Keratinocyte (primary cell): ENCODE results near the gene TIMM17B. TPM values are rescaled to one million over a fixed set of nuclear protein-coding genes. Genes with fewer than 3 reads are reported as not detected.

Experiments used
- DNase-seq: peaks from one replicate; pipeline ENCODE4 v3.0.0-alpha.2; 2011; ENCODE audit warnings: low read depth, missing footprints, low spot score
- FAIRE-seq: peaks from 2 replicates; lab custom pipeline; 2011; peaks lifted over from hg19 to GRCh38; lab: Jason Lieb, UNC
- H2AFZ ChIP-seq: 2 replicates; pipeline ENCODE4 v1.6.0; 2012; ENCODE audit warnings: low read length, control low read depth, inconsistent platforms; ENCODE audit not compliant: control insufficient read depth
- H3K27ac ChIP-seq: 2 replicates; pipeline ENCODE4 v1.5.1; 2011; ENCODE audit warnings: low read length; ENCODE audit not compliant: control insufficient read depth, insufficient read depth
- H3K27me3 ChIP-seq: 3 replicates; pipeline ENCODE4 v1.6.0; 2011; ENCODE audit warnings: low read length; ENCODE audit not compliant: control insufficient read depth, insufficient read depth; ENCODE audit errors: extremely low read depth
- H3K36me3 ChIP-seq, 2 experiments: 2 replicates in 1 of 2; 3 replicates in 1 of 2; pipeline ENCODE4 v1.5.1; 2011; ENCODE audit warnings: low read length in 2 of 2, mild to moderate bottlenecking in 1 of 2; ENCODE audit not compliant: control insufficient read depth in 2 of 2, insufficient read depth in 2 of 2; ENCODE audit errors: extremely low read depth in 1 of 2
- H3K4me1 ChIP-seq: 3 replicates; pipeline ENCODE4 v1.5.1; 2011; ENCODE audit warnings: low read length; ENCODE audit not compliant: control insufficient read depth, insufficient read depth; ENCODE audit errors: extremely low read depth
- H3K4me2 ChIP-seq: 3 replicates; pipeline ENCODE4 v1.6.0; 2011; ENCODE audit warnings: low read depth, low read length; ENCODE audit not compliant: control insufficient read depth, insufficient read depth; ENCODE audit errors: extremely low read depth
- H3K4me3 ChIP-seq, 3 experiments: fragments of 200-600 bp in 1 of 3; sonication (generic) in 1 of 3; 2 replicates in 2 of 3; 3 replicates in 1 of 3; pipeline ENCODE4 v1.5.1; 2011 to 2016; ENCODE audit warnings: low read length in 3 of 3, mild to moderate bottlenecking in 3 of 3, control low read depth in 2 of 3, inconsistent platforms in 1 of 3, low read depth in 1 of 3, mixed read lengths in 1 of 3, mixed run types in 1 of 3, moderate library complexity in 1 of 3; ENCODE audit not compliant: control insufficient read depth in 2 of 3, insufficient read depth in 2 of 3; ENCODE audit errors: extremely low read depth in 1 of 3
- H3K79me2 ChIP-seq: 2 replicates; pipeline ENCODE4 v1.6.0; 2012; ENCODE audit warnings: low read length; ENCODE audit not compliant: control insufficient read depth, insufficient read depth
- H3K9ac ChIP-seq: 3 replicates; pipeline ENCODE4 v1.6.0; 2011; ENCODE audit warnings: low read length; ENCODE audit not compliant: control insufficient read depth, insufficient read depth; ENCODE audit errors: extremely low read depth
- H3K9me1 ChIP-seq: 3 replicates; pipeline ENCODE4 v1.6.0; 2011; ENCODE audit warnings: low read length; ENCODE audit not compliant: control insufficient read depth, insufficient read depth; ENCODE audit errors: extremely low read depth
- H3K9me3 ChIP-seq: 2 replicates; pipeline ENCODE4 v1.5.1; 2012; ENCODE audit warnings: low read depth, low read length; ENCODE audit not compliant: control insufficient read depth
- H4K20me1 ChIP-seq: 3 replicates; pipeline ENCODE4 v1.6.0; 2011; ENCODE audit warnings: low read length; ENCODE audit not compliant: control insufficient read depth, insufficient read depth; ENCODE audit errors: extremely low read depth
- EZH2 ChIP-seq: IDR thresholded peaks from one replicate; pipeline ENCODE4 v1.6.1; 2012; ENCODE audit warnings: inconsistent platforms, mild to moderate bottlenecking, low read length, moderate library complexity
- dilution Hi-C: fragments of 300-500 bp; cut with MboI; formaldehyde crosslinking; loops from one replicate; pipeline ENCODE4 v1.7.0; 2020; ENCODE audit warnings: low sequenced_read_pairs; ENCODE audit not compliant: extremely low pct_ligation_motif_present
- polyA plus RNA-seq, 5 experiments: library from polyadenylated mRNA; depleted of rRNA in 3 of 5; stranded (reverse) in 3 of 5; stranded (forward) in 1 of 5; unstranded in 1 of 5; fragments of >200 nt; gene quantifications; 1 replicate in 1 of 5; 2 replicates in 3 of 5; 3 replicates in 1 of 5; pipeline versions ENCODE4 v1.2.1 to v1.2.3, GENCODE V29; 2011 to 2012; ENCODE audit warnings: missing spikeins in 2 of 5, low read depth in 1 of 5, low replicate concordance in 1 of 5
- TF ChIP-seq, protein P1 (sequence below), 3 experiments: IDR thresholded peaks in 1 of 3; conservative IDR thresholded peaks in 1 of 3; optimal IDR thresholded peaks in 1 of 3; 2 replicates in 2 of 3; 3 replicates in 1 of 3; pipeline versions ENCODE3 to v1.5.1; 2011; ENCODE audit warnings: low read length in 3 of 3, mild to moderate bottlenecking in 3 of 3, moderate library complexity in 2 of 3, control low read depth in 1 of 3, inconsistent platforms in 1 of 3; ENCODE audit not compliant: insufficient read depth in 2 of 3; ENCODE audit errors: extremely low read depth in 1 of 3

The TIMM17B gene
- polyA plus RNA-seq, 1 donor (not counting 4 experiments of a cell fraction or from before 2014, with no cell fraction given), result 34.3 TPM

DNA sequence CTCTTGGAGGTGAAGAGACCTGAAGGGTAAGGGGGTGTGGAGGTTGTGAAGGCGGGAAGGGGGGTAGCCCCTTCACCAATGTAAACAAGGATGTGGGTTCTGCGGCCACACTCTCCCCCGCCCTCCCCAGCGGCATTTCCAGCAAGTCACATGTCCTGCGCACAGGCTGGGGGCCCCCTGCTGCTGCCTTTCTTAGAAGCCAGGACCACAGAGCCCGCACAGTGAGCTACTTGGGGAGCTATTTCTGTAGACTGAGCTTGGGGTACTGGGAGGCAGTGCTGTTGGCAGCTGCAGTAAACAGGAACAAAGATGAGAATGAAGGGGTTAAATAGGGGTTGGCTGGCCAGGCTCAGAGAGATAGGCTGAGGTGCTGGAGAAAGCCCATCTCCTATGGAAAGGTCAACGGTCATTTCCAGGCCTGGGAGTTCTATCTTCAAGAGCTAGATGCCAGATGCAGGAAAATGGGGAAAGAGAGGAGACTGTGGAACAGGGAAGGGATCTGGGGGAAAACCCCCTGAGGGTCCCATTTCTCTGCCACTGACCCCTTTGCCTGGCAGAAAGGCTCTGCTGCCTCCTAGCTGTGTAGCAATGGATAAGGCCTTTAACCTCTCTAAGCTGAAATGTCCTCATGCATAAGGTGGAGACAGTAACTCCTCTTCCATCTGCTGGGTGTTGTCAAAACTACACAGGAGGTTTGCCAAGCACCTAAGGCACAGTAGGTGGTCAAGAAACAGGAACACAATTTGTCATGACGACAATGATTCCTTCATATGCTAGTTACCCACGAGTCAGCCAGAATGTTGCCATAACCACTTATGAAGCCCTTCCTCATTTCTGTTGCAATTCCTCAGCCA is 39.7 kb upstream of the TIMM17B start:
- no peak overlapping the region for H3K4me3 ChIP-seq
- dilution Hi-C loops, result no loop called here
- no peak overlapping the region for H3K9ac ChIP-seq
- H3K9me3 ChIP-seq, result no peaks in the 10 kb centered on the region
- DNase-seq (no peak), FAIRE-seq (no peak)
- H3K79me2 ChIP-seq, result peaks cover 26% of the 10 kb centered on the region
- TF ChIP-seq, protein P1, sequence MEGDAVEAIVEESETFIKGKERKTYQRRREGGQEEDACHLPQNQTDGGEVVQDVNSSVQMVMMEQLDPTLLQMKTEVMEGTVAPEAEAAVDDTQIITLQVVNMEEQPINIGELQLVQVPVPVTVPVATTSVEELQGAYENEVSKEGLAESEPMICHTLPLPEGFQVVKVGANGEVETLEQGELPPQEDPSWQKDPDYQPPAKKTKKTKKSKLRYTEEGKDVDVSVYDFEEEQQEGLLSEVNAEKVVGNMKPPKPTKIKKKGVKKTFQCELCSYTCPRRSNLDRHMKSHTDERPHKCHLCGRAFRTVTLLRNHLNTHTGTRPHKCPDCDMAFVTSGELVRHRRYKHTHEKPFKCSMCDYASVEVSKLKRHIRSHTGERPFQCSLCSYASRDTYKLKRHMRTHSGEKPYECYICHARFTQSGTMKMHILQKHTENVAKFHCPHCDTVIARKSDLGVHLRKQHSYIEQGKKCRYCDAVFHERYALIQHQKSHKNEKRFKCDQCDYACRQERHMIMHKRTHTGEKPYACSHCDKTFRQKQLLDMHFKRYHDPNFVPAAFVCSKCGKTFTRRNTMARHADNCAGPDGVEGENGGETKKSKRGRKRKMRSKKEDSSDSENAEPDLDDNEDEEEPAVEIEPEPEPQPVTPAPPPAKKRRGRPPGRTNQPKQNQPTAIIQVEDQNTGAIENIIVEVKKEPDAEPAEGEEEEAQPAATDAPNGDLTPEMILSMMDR (optimal IDR thresholded peaks at IDR 0.05 in 1 of 3, IDR thresholded peaks at IDR 0.05 in 1 of 3, conservative IDR thresholded peaks at IDR 0.05 in 1 of 3; ENCODE audit: extremely low read depth in 1 of 3, insufficient read depth in 2 of 3, low read length in 3 of 3), result no peak
- no peak for TF ChIP-seq EZH2
- H3K27me3 ChIP-seq, result no peaks in the 10 kb centered on the region
- no peak overlapping the region for H3K4me2 ChIP-seq
- H4K20me1 ChIP-seq, result no peaks in the 10 kb centered on the region
- H2AFZ ChIP-seq, result no peak overlapping the region
- peaks cover 4 to 6% of the 10 kb centered on the region in 2 experiments for H3K36me3 ChIP-seq
- no peak overlapping the region for H3K27ac ChIP-seq
- no peaks in the 10 kb centered on the region for H3K4me1 ChIP-seq
- no peaks in the 10 kb centered on the region for H3K9me1 ChIP-seq

DNA sequence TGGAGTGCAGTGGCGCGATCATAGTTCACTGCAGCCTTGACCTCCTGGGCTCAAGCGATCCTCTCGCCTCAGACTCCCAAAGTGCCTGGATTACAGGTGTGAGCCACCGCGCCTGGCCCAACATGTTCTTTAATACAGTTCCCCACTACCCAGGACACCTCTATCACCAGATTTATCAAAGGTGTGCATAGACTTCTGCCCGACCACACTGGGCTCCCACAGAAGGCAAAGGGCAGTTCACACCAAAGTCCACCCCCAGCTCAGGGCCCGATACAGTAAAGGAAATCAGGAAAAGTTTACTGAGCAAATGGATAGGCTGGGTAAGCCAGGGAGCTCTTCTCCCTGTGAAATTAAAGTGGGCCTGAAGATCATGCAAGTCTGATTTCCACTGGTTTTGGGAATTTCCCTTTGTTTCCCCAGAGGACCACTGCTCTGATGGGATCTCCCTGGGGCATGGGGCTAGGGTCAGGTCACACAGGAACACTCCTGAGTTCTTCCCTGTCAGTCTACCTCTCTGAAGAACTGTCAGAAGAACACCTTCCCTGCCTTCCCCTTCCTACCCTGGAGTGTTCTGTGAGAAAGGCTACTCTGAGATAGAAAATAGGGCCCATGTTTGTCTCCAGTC is 39.0 kb upstream of the TIMM17B start:
- H2AFZ ChIP-seq, result no peak overlapping the region
- H3K4me2 ChIP-seq, result no peak overlapping the region
- no peak overlapping the region for H3K4me3 ChIP-seq
- H3K27me3 ChIP-seq, result no peaks in the 10 kb centered on the region
- H4K20me1 ChIP-seq, result no peaks in the 10 kb centered on the region
- no peaks in the 10 kb centered on the region for H3K9me3 ChIP-seq
- dilution Hi-C loops, result no loop called here
- H3K27ac ChIP-seq, result no peak overlapping the region
- FAIRE-seq (no peak), DNase-seq (no peak)
- no peaks in the 10 kb centered on the region for H3K9me1 ChIP-seq
- H3K4me1 ChIP-seq, result no peaks in the 10 kb centered on the region
- H3K79me2 ChIP-seq, result peaks cover 21% of the 10 kb centered on the region
- peaks cover 4 to 6% of the 10 kb centered on the region in 2 experiments for H3K36me3 ChIP-seq
- H3K9ac ChIP-seq, result no peak overlapping the region
- no peak for TF ChIP-seq EZH2
- TF ChIP-seq, protein P1 (optimal IDR thresholded peaks at IDR 0.05 in 1 of 3, IDR thresholded peaks at IDR 0.05 in 1 of 3, conservative IDR thresholded peaks at IDR 0.05 in 1 of 3; ENCODE audit: extremely low read depth in 1 of 3, insufficient read depth in 2 of 3, low read length in 3 of 3), result no peak
